ENCODE results near the gene F7. TPM values are rescaled to one million over a fixed set of nuclear protein-coding genes. Genes with fewer than 3 reads are reported as not detected.

F7 gene
- total RNA-seq: not detected in 2 replicates

GRCh38 chr13:113105032-113105920 lies at the start of gene F7:
Gene F7 (plus strand): TSS chr13:113105791. CDS start chr13:113105842, 51 bp downstream.

GRCh38 chr13:113122550-113123225 lies 17.1 kb downstream of the F7 start, which contains the start of gene F10:
Gene F10 (plus strand): TSS chr13:113122799. CDS start chr13:113122856, 57 bp downstream.

DNA sequence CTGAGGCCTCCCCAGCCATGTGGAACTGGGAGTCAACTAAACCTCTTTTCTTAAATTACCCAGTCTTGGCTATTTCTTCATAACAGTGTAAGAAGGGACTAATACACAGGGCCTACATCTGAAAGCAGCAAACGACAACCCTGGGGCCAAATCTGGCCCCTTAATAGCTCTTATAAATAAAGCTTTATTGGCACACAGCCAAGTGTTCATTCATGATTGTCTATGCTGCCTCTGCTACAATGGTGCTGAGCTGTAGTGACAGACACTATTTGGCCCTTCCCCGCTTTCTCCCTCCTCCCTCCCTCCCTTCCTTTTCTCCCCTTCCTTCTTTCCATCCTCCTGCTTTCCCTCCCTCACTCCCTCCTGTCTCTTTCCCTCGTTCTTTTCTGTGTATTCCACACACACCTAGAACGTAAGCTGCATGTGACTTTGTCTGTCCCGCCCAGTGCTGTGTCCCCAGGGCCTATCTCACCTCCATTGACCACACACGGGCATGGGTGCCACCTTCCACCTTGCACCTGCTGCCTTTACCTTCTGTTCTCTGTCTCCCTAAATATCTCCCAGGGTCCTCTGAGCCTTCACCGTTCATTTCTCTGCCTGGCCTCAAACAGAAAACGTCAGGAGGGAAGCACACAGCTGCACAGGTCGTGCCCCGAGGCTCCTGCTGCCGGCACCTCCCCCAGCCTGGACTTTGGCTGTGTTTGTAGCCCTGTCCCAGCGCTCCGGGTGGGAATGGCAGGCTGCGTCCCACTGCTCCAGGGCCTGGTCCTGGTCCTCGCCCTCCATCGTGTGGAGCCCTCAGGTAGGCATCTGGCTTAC lies 52.5 kb downstream of the F7 start, which contains the start of gene PROZ:
Gene PROZ (plus strand): TSS at position 720 of the 819 bp plus-strand sequence. CDS start 13 bp downstream, at position 733.

Other genes starting within 250 kb of the F7 start
- gene MCF2L, start 136.6 kb upstream of the F7 start, total RNA-seq: under 0.01 and 0.18 TPM in 2 replicates
- 10.6 and 15.7 TPM in 2 replicates for gene F10, start 17.0 kb downstream of the F7 start, total RNA-seq
- not detected in 2 replicates for gene PROZ, start 52.9 kb downstream of the F7 start, total RNA-seq
- gene PCID2, start 102.9 kb downstream of the F7 start, total RNA-seq: 74.9 and 77.5 TPM in 2 replicates
- gene CUL4A, start 103.8 kb downstream of the F7 start, total RNA-seq: 103 and 151 TPM in 2 replicates
- 209 and 244 TPM in 2 replicates for gene LAMP1, start 191.4 kb downstream of the F7 start, total RNA-seq

All from smooth muscle cell of the umbilical artery (primary cell).